Measurements from ENCODE around the gene VWC2L. TPM values are rescaled to one million over a fixed set of nuclear protein-coding genes. Genes with fewer than 3 reads are reported as not detected.

The VWC2L gene
- total and polyA plus RNA-seq, 2 experiments from 2014 or later, result 0.10 TPM; not detected in 1

DNA sequence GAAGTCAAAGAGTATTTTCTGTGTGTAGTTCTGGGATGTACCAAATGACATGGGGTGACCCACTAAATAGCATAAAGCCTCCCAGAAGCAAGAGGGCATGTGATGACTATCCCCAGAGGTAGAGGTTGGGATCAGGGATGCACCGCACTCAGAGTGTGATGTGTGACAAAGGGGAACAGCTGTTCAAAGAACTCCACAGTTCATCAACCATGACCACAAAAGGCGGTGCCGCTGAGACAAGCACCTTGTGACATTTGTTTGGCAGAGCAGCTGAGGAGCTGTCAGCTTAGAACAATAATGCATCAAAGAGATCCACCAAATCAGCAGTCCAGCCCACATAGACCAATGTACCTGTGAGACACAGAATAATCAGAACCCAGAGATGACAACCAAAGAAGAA is 81.3 kb downstream of the VWC2L start:
- H3K9me3 ChIP-seq (ENCODE audit: low read depth), result no peaks in the 10 kb centered on the region
- H3K9me2 ChIP-seq (replicated peaks; ENCODE audit: insufficient read depth), result no peaks in the 10 kb centered on the region
- TF ChIP-seq, protein P1, sequence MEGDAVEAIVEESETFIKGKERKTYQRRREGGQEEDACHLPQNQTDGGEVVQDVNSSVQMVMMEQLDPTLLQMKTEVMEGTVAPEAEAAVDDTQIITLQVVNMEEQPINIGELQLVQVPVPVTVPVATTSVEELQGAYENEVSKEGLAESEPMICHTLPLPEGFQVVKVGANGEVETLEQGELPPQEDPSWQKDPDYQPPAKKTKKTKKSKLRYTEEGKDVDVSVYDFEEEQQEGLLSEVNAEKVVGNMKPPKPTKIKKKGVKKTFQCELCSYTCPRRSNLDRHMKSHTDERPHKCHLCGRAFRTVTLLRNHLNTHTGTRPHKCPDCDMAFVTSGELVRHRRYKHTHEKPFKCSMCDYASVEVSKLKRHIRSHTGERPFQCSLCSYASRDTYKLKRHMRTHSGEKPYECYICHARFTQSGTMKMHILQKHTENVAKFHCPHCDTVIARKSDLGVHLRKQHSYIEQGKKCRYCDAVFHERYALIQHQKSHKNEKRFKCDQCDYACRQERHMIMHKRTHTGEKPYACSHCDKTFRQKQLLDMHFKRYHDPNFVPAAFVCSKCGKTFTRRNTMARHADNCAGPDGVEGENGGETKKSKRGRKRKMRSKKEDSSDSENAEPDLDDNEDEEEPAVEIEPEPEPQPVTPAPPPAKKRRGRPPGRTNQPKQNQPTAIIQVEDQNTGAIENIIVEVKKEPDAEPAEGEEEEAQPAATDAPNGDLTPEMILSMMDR (IDR thresholded peaks at IDR 0.05; ENCODE audit: poor library complexity), result no peak
- TF ChIP-seq EZH2 (IDR thresholded peaks at IDR 0.05; ENCODE audit: borderline replicate concordance) (no peak), EZH2phosphoT487 (IDR thresholded peaks at IDR 0.05; ENCODE audit: low read depth, severe bottlenecking, unreplicated experiment) (no peak)
- no peak overlapping the region for H3K4me3 ChIP-seq
- no peaks in the 10 kb centered on the region for H3K27me3 ChIP-seq
- no peaks in the 10 kb centered on the region for H3K36me3 ChIP-seq (replicated peaks; ENCODE audit: insufficient read depth, low read depth)
- H3K79me2 ChIP-seq, result no peaks in the 10 kb centered on the region
- no peak overlapping the region for H3K4me2 ChIP-seq
- DNase-seq (ENCODE audit: low spot score), result no peak
- WGBS (ENCODE audit: low lambda C conversion rate, missing lambda C conversion rate), result 98% methylated on average over 3 of the region's 3 CpGs
- H3K4me1 ChIP-seq (ENCODE audit: insufficient read depth), result no peaks in the 10 kb centered on the region
- H4K20me1 ChIP-seq (ENCODE audit: insufficient read depth, poor library complexity, severe bottlenecking), result no peaks in the 10 kb centered on the region
- no peak overlapping the region for H3K27ac ChIP-seq
- H2AFZ ChIP-seq, result no peak overlapping the region

DNA sequence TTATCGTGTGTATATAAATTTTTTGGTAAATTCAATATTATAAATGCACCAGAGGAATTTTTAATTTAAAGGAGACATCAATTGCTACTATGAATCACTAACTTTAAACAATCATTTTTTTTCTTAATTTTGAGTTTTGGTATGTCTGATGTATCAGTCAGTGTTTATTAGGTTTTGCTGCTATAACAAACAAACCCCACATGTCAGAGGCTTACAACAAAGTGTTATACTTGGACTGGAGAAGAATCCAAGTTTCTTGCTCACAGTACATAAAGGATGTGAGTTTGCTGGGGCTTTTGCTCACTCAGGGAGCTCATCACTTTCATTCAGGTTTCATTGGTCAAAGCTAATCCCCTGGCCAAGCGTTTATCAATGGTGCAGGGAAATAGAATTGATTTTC is 81.8 kb downstream of the VWC2L start:
- Histone ChIP-seq H2AFZ (no peak overlapping the region), H3K4me1 (ENCODE audit: insufficient read depth) (no peaks in the 10 kb centered on the region), H3K79me2 (no peaks in the 10 kb centered on the region), H3K27ac (no peak overlapping the region), H3K36me3 (replicated peaks; ENCODE audit: insufficient read depth, low read depth) (no peaks in the 10 kb centered on the region), H3K9me2 (replicated peaks; ENCODE audit: insufficient read depth) (no peaks in the 10 kb centered on the region), H3K4me3 (no peak overlapping the region), H3K9me3 (ENCODE audit: low read depth) (no peaks in the 10 kb centered on the region), H3K4me2 (no peak overlapping the region), H3K27me3 (no peaks in the 10 kb centered on the region), H4K20me1 (ENCODE audit: insufficient read depth, poor library complexity, severe bottlenecking) (no peaks in the 10 kb centered on the region)
- WGBS (ENCODE audit: low lambda C conversion rate, missing lambda C conversion rate), result 91% methylated on average over 2 of the region's 2 CpGs
- TF ChIP-seq EZH2phosphoT487 (IDR thresholded peaks at IDR 0.05; ENCODE audit: low read depth, severe bottlenecking, unreplicated experiment), result no peak
- no peak for TF ChIP-seq EZH2 (IDR thresholded peaks at IDR 0.05; ENCODE audit: borderline replicate concordance)
- TF ChIP-seq, protein P1 (IDR thresholded peaks at IDR 0.05; ENCODE audit: poor library complexity), result no peak
- DNase-seq (ENCODE audit: low spot score), result no peak

DNA sequence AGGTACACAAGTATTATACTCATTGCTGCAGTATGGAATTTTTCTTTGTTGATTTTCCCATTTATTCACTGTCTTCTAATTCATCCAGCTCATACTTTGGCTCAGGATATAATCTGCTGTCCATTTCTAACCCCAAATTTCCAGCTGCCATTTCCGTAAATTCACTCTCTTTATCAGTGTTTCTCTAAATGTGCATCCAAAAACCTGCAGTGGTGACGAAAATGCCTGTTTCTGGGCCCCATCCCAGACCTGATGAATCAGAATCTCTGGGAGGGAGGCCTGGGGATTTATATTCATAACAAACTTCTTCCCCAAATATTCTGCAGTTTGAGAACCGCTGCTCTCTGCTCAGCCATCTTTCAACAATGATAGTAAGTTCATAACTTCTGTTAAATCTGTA is 86.6 kb downstream of the VWC2L start:
- Histone ChIP-seq H3K27me3 (no peaks in the 10 kb centered on the region), H3K9me3 (ENCODE audit: low read depth) (no peaks in the 10 kb centered on the region), H3K4me3 (no peak overlapping the region), H3K79me2 (no peaks in the 10 kb centered on the region), H3K9me2 (replicated peaks; ENCODE audit: insufficient read depth) (no peaks in the 10 kb centered on the region), H4K20me1 (ENCODE audit: insufficient read depth, poor library complexity, severe bottlenecking) (no peaks in the 10 kb centered on the region), H2AFZ (no peak overlapping the region), H3K4me1 (ENCODE audit: insufficient read depth) (no peaks in the 10 kb centered on the region), H3K4me2 (no peak overlapping the region), H3K27ac (no peak overlapping the region), H3K36me3 (replicated peaks; ENCODE audit: insufficient read depth, low read depth) (no peaks in the 10 kb centered on the region)
- TF ChIP-seq EZH2phosphoT487 (IDR thresholded peaks at IDR 0.05; ENCODE audit: low read depth, severe bottlenecking, unreplicated experiment) (no peak), EZH2 (IDR thresholded peaks at IDR 0.05; ENCODE audit: borderline replicate concordance) (no peak)
- TF ChIP-seq, protein P1 (IDR thresholded peaks at IDR 0.05; ENCODE audit: poor library complexity), result no peak
- no peak for DNase-seq (ENCODE audit: low spot score)
- 92% methylated on average over 3 of the region's 3 CpGs for WGBS (ENCODE audit: low lambda C conversion rate, missing lambda C conversion rate)

DNA sequence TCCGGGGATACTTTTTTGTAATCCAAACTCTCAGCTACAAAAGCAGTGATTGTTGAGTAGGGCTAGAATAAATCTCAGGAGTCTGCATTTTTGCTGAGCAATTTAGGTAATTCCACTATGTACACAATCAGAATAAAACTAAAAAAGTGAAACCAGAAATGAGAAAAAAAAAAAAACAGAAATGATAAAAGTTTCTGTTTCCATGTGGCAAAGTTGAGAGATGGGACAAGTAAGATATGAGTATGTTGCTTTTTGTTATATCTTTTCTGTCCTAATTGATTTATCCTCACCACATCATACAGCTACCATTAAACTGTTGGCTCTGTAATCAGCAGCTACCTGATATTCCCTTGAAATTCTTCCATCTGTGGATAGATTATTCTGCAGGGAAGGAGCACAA is 92.7 kb downstream of the VWC2L start:
- Histone ChIP-seq H3K4me1 (ENCODE audit: insufficient read depth) (no peaks in the 10 kb centered on the region), H3K4me2 (no peak overlapping the region), H3K79me2 (no peaks in the 10 kb centered on the region), H3K27ac (no peak overlapping the region), H3K9me3 (ENCODE audit: low read depth) (no peaks in the 10 kb centered on the region), H3K27me3 (no peaks in the 10 kb centered on the region), H2AFZ (no peak overlapping the region), H3K9me2 (replicated peaks; ENCODE audit: insufficient read depth) (no peaks in the 10 kb centered on the region), H3K4me3 (no peak overlapping the region), H3K36me3 (replicated peaks; ENCODE audit: insufficient read depth, low read depth) (no peaks in the 10 kb centered on the region), H4K20me1 (ENCODE audit: insufficient read depth, poor library complexity, severe bottlenecking) (no peaks in the 10 kb centered on the region)
- DNase-seq (ENCODE audit: low spot score), result no peak
- 70% methylated on average over 1 of the region's 1 CpG for WGBS (ENCODE audit: low lambda C conversion rate, missing lambda C conversion rate)
- no peak for TF ChIP-seq EZH2phosphoT487 (IDR thresholded peaks at IDR 0.05; ENCODE audit: low read depth, severe bottlenecking, unreplicated experiment)
- TF ChIP-seq, protein P1 (IDR thresholded peaks at IDR 0.05; ENCODE audit: poor library complexity), result no peak
- no peak for TF ChIP-seq EZH2 (IDR thresholded peaks at IDR 0.05; ENCODE audit: borderline replicate concordance)

Data from hepatocyte (in vitro differentiated cells).